GM21717 (cell line): Measurements from ENCODE around the gene SREBF1.
"Not testable (repeated sequence)": the region's sequence is repeated elsewhere in the genome, so short reads cannot be mapped to it uniquely, and the experiment has no call there.

Source experiments
- ATAC-seq: cut with Tn5 transposase; IDR thresholded peaks from one replicate; pipeline ENCODE4 v1.9.1; 2021; ENCODE audit warnings: mild to moderate bottlenecking, moderate library complexity; ENCODE audit not compliant: unreplicated experiment

Gene SREBF1

DNA sequence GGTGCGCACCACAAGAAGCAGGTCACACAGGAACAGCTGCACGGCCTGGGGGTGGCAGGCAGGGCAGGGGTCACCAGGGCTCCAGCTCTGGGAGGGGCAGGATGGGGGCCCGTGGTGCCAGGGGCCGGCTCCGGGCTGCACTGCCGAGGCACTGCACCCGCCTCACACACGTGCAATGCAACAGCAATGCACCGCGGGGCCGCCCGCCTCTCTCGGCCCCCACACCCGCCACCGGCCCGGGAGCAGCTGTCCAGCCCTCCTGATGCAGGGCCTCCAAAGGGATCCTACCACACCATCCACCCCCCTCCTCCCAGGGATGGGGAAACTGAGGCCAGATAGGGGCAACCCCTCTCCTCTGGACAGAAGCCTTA is 23.1 kb downstream of the SREBF1 start:
- ATAC-seq, result no peak

- no peak for ATAC-seq
Measured at GRCh38 chr17:17813055-17813724, 23.6 kb downstream of the SREBF1 start.

- no peak for ATAC-seq
Measured at GRCh38 chr17:17812211-17813054, 24.4 kb downstream of the SREBF1 start.

DNA sequence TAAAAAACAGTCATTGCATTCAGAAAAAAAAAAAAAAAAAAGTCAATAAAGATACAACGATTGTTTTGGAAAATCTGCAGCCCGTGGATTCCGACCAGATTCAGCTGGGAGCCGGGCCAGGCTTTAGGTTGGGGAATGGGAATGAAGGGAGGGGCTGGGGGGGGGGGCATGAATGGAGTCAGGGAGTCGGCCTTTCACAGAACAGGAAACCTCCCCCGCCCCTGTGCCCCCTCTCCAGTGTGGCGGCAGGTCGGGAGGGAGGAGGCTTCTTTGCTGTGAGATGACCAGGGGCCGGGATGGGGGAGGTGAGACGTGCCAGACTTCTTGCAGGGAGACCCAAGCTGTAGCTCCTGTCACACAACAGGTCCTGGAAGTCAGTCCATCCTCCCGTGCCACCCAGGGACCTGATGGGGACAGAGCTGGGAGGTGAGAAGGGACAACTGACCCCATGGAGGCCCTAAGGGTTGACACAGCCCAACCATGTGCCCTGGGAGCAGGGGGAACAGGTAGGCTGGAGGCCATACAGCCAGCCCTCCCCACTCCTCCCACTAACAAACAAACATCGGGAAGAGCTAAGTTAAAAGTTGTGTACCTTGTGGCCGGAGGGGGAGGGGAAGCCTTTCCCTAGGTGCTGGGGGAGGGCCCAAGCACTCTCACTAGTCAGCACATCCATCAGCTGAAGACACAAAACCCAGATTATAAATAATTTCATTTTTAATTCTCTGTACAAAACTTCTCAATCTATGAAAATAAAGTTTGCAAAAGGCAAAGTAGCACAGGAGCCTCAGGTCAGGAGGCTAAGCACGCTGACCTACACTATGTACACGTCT is 25.2 kb downstream of the SREBF1 start:
- ATAC-seq, result no peak

DNA sequence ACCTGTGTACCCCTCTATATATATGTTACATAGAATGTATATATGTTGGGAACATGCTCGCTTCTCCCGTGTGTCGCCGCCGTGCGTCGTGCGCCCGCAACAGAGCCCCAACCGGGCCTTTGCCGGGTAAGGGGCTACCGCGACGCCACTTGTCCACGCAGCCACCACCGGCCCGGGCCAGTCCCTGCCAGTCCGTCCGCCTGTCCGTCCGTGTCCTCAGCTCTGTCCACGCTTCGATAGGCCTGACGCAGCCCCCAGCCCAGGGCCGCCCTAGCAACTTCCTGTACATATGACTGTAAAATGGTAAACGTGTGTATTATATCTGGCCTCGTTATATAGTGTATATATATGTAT is 25.9 kb downstream of the SREBF1 start:
- no peak for ATAC-seq

GRCh38 chr17:17810084-17810894 is 26.5 kb downstream of the SREBF1 start:
- no peak for ATAC-seq

- ATAC-seq, result no peak
Measured at GRCh38 chr17:17809531-17810083, 27.2 kb downstream of the SREBF1 start.

DNA sequence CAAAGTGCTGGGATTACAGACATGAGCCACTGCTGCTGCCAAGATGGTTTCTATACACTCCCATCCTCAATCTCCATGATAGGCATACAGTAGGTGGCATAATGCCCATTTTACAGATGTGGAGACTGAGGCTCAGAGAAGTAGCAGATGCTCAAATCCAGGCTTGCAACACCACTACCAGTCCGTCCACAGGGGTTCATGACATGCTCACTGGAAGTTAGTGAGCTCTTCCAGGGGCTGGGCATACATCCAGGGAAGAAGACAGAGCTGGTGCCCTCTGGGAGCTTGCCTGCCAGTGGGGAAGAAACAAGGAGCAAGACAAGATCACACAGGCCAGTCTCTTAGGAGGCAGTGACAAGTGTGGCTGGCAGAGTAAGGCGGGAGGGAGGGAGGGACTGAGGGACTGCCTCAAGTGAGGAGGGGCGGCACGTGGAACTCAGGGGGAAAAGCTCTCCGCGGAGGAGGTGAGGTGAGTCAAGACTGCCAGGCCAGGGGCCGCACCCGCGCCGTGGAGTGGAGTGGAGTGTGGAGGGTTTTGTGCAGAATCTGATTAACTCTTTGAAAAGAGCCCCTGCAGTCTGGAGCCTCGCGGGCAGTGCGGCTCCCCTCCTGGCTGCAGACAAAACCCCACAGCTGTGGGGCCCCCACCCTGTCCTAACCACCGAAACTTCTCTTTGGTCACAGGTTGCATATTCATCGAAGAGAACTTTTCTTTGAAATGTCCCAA is 27.9 kb downstream of the SREBF1 start:
- ATAC-seq, result no peak

GRCh38 chr17:17808200-17808599 is 28.6 kb downstream of the SREBF1 start:
- ATAC-seq, result not testable (repeated sequence)

DNA sequence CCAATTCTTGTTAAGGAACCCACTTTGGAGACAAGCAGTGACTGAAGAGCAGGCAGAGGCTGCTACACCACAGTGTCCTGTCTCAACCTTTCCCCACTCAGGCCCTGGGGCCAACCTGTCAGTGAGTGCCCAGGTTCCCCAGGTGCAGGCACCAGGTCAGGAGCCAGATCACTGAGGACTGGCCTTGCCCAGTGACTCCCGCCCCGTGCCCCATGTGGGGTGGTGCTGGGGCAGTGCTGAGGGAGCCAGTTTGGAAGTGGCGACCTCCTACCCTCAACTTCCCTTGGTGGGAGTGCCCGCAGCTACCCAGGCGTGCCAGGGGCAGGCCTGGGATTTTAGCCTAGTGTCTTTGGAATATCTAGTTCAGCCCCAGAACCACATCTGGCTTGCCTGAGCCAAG is 29.3 kb downstream of the SREBF1 start:
- ATAC-seq, result no peak

GRCh38 chr17:17806611-17807274 is 30.0 kb downstream of the SREBF1 start:
- no peak for ATAC-seq

GRCh38 chr17:17806035-17806434 is 30.8 kb downstream of the SREBF1 start:
- ATAC-seq, result no peak

DNA sequence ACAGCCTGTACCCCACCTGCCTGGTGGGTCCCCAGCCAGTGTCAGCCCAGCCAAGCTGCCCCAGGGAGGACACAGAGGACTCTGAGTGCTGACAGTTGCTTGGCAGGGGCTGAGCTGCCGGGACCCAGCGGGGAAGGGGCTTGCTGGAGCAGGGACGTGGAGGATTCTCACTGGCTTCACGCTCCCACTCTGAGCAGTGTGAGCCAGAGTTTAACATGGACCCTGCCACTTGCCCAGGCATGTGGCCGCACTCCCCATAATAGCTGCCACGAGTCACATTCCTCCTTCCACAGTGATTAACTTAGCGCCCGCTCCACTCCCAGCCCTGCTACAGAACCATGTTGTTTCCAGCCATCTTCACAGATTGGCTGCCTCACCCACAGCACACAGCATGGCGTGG is 31.2 kb downstream of the SREBF1 start:
- ATAC-seq, result no peak

DNA sequence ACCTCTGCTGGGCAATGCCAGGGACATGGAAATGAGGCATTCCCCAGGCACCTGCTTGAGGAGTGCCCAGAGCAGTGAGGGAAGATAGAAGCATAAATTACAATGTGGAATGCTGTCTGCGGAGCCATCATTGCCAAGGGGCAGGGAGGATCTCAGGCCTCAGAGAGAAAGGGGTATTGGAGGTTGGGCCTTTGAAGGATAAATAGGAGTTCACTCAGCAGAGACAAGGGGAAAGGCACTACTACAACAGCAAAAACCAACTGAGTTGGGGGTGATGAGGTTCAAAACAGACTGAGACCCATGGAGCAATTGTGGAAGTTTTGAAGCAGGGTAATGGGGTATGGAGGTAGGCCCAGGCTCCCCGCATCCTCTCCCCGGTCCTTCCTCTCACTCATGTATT is 32.8 kb downstream of the SREBF1 start:
- ATAC-seq, result no peak

- ATAC-seq, result no peak
Measured at GRCh38 chr17:17801800-17802481, 34.8 kb downstream of the SREBF1 start.

- no peak for ATAC-seq
Measured at GRCh38 chr17:17800504-17801021, 36.2 kb downstream of the SREBF1 start.

DNA sequence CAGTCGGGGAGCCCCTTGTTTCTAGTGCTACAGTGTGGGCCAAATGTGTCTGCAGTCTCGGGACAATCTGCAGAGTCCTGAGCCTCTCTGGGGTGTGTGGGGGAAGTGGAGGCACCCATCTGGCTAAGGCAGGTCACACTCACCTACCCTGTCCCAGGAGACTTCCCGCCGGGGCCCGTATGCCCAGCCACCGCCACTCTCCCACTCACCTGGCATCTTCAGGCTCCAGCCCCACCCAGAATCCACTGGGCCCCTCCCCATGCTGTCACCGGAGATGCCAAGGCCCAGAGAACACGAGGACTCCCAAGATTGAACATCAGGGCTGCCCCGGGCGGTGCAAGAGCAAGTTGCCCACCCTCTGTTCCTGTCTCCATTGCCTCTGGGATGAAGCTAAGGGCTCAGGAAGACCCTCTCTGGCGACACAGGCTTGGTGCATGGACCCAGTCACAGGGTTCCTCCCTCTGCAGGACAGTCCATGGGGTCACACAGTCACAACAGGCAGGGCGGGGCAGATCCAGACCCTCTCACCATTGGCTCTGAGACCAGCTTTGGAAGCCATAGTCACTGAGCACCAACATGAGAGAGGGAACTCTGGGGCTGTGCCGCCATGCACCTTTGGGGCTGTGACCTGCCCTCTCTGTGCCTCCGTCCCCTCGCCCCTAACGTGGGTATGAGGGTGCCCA is 38.1 kb downstream of the SREBF1 start:
- no peak for ATAC-seq

GRCh38 chr17:17798010-17798556 is 38.7 kb downstream of the SREBF1 start:
- no peak for ATAC-seq
